ENCODE data around the gene VEGFB.

Gene VEGFB

GRCh38 chr11:64258356-64258755, 24.0 kb downstream of the VEGFB start:
- no peaks in the 10 kb centered on the region for H3K27me3 ChIP-seq (ENCODE audit: insufficient read depth, low read length)
- H2AFZ ChIP-seq (ENCODE audit: low read depth, low read length), result no peak overlapping the region
- H3K4me3 ChIP-seq (ENCODE audit: low read length), result no peak overlapping the region
- H3K9me3 ChIP-seq (ENCODE audit: low read length), result no peaks in the 10 kb centered on the region
- H3K36me3 ChIP-seq (ENCODE audit: insufficient read depth, low read length), result peaks cover 55% of the 10 kb centered on the region
- H3K4me1 ChIP-seq (ENCODE audit: insufficient read depth, low read length), result no peaks in the 10 kb centered on the region

- no peaks in the 10 kb centered on the region for H3K4me1 ChIP-seq (ENCODE audit: insufficient read depth, low read length)
- peaks cover 56% of the 10 kb centered on the region for H3K36me3 ChIP-seq (ENCODE audit: insufficient read depth, low read length)
- no peaks in the 10 kb centered on the region for H3K9me3 ChIP-seq (ENCODE audit: low read length)
- H3K27me3 ChIP-seq (ENCODE audit: insufficient read depth, low read length), result no peaks in the 10 kb centered on the region
- H3K4me3 ChIP-seq (ENCODE audit: low read length), result no peak overlapping the region
- no peak overlapping the region for H2AFZ ChIP-seq (ENCODE audit: low read depth, low read length)
Measured at GRCh38 chr11:64258946-64259532, 24.7 kb downstream of the VEGFB start.

GRCh38 chr11:64259533-64260067, 25.2 kb downstream of the VEGFB start:
- no peaks in the 10 kb centered on the region for H3K4me1 ChIP-seq (ENCODE audit: insufficient read depth, low read length)
- no peak overlapping the region for H2AFZ ChIP-seq (ENCODE audit: low read depth, low read length)
- H3K36me3 ChIP-seq (ENCODE audit: insufficient read depth, low read length), result peaks cover 56% of the 10 kb centered on the region
- no peaks in the 10 kb centered on the region for H3K9me3 ChIP-seq (ENCODE audit: low read length)
- no peak overlapping the region for H3K4me3 ChIP-seq (ENCODE audit: low read length)
- H3K27me3 ChIP-seq (ENCODE audit: insufficient read depth, low read length), result no peaks in the 10 kb centered on the region

- no peaks in the 10 kb centered on the region for H3K27me3 ChIP-seq (ENCODE audit: insufficient read depth, low read length)
- H3K4me1 ChIP-seq (ENCODE audit: insufficient read depth, low read length), result no peaks in the 10 kb centered on the region
- no peak overlapping the region for H3K4me3 ChIP-seq (ENCODE audit: low read length)
- H3K9me3 ChIP-seq (ENCODE audit: low read length), result no peaks in the 10 kb centered on the region
- no peak overlapping the region for H2AFZ ChIP-seq (ENCODE audit: low read depth, low read length)
- H3K36me3 ChIP-seq (ENCODE audit: insufficient read depth, low read length), result peaks cover 56% of the 10 kb centered on the region
Measured at GRCh38 chr11:64260147-64260708, 25.8 kb downstream of the VEGFB start.

- H3K27me3 ChIP-seq (ENCODE audit: insufficient read depth, low read length), result no peaks in the 10 kb centered on the region
- H3K36me3 ChIP-seq (ENCODE audit: insufficient read depth, low read length), result peaks cover 52% of the 10 kb centered on the region
- no peaks in the 10 kb centered on the region for H3K4me1 ChIP-seq (ENCODE audit: insufficient read depth, low read length)
- no peak overlapping the region for H3K4me3 ChIP-seq (ENCODE audit: low read length)
- H3K9me3 ChIP-seq (ENCODE audit: low read length), result no peaks in the 10 kb centered on the region
- no peak overlapping the region for H2AFZ ChIP-seq (ENCODE audit: low read depth, low read length)
Measured at GRCh38 chr11:64261556-64262080, 27.2 kb downstream of the VEGFB start.

- no peaks in the 10 kb centered on the region for H3K9me3 ChIP-seq (ENCODE audit: low read length)
- no peaks in the 10 kb centered on the region for H3K27me3 ChIP-seq (ENCODE audit: insufficient read depth, low read length)
- no peak overlapping the region for H2AFZ ChIP-seq (ENCODE audit: low read depth, low read length)
- H3K4me3 ChIP-seq (ENCODE audit: low read length), result no peak overlapping the region
- peaks cover 51% of the 10 kb centered on the region for H3K36me3 ChIP-seq (ENCODE audit: insufficient read depth, low read length)
- no peaks in the 10 kb centered on the region for H3K4me1 ChIP-seq (ENCODE audit: insufficient read depth, low read length)
Measured at GRCh38 chr11:64262271-64263002, 28.1 kb downstream of the VEGFB start.

- H2AFZ ChIP-seq (ENCODE audit: low read depth, low read length), result no peak overlapping the region
- H3K27me3 ChIP-seq (ENCODE audit: insufficient read depth, low read length), result no peaks in the 10 kb centered on the region
- peaks cover under 1% of the 10 kb centered on the region for H3K4me1 ChIP-seq (ENCODE audit: insufficient read depth, low read length)
- H3K36me3 ChIP-seq (ENCODE audit: insufficient read depth, low read length), result peaks cover 48% of the 10 kb centered on the region
- no peaks in the 10 kb centered on the region for H3K9me3 ChIP-seq (ENCODE audit: low read length)
- H3K4me3 ChIP-seq (ENCODE audit: low read length), result no peak overlapping the region
Measured at GRCh38 chr11:64263021-64263946, 28.9 kb downstream of the VEGFB start.

GRCh38 chr11:64263947-64264317, 29.5 kb downstream of the VEGFB start:
- Histone ChIP-seq H2AFZ (ENCODE audit: low read depth, low read length) (no peak overlapping the region), H3K9me3 (ENCODE audit: low read length) (no peaks in the 10 kb centered on the region), H3K36me3 (ENCODE audit: insufficient read depth, low read length) (peaks cover 43% of the 10 kb centered on the region), H3K4me1 (ENCODE audit: insufficient read depth, low read length) (peaks cover 7% of the 10 kb centered on the region), H3K27me3 (ENCODE audit: insufficient read depth, low read length) (no peaks in the 10 kb centered on the region), H3K4me3 (ENCODE audit: low read length) (no peak overlapping the region)

- peaks cover 40% of the 10 kb centered on the region for H3K36me3 ChIP-seq (ENCODE audit: insufficient read depth, low read length)
- no peak overlapping the region for H2AFZ ChIP-seq (ENCODE audit: low read depth, low read length)
- peaks cover 9% of the 10 kb centered on the region for H3K4me1 ChIP-seq (ENCODE audit: insufficient read depth, low read length)
- no peaks in the 10 kb centered on the region for H3K27me3 ChIP-seq (ENCODE audit: insufficient read depth, low read length)
- H3K4me3 ChIP-seq (ENCODE audit: low read length), result no peak overlapping the region
- no peaks in the 10 kb centered on the region for H3K9me3 ChIP-seq (ENCODE audit: low read length)
Measured at GRCh38 chr11:64264371-64264852, 30.0 kb downstream of the VEGFB start.

- Histone ChIP-seq H3K9me3 (ENCODE audit: low read length) (no peaks in the 10 kb centered on the region), H2AFZ (ENCODE audit: low read depth, low read length) (no peak overlapping the region), H3K4me1 (ENCODE audit: insufficient read depth, low read length) (peaks cover 11% of the 10 kb centered on the region), H3K4me3 (ENCODE audit: low read length) (no peak overlapping the region), H3K36me3 (ENCODE audit: insufficient read depth, low read length) (peaks cover 31% of the 10 kb centered on the region), H3K27me3 (ENCODE audit: insufficient read depth, low read length) (no peaks in the 10 kb centered on the region)
Measured at GRCh38 chr11:64265176-64266160, 31.1 kb downstream of the VEGFB start.

GRCh38 chr11:64266339-64266738, 32.0 kb downstream of the VEGFB start:
- H3K9me3 ChIP-seq (ENCODE audit: low read length), result no peaks in the 10 kb centered on the region
- H3K27me3 ChIP-seq (ENCODE audit: insufficient read depth, low read length), result no peaks in the 10 kb centered on the region
- H3K36me3 ChIP-seq (ENCODE audit: insufficient read depth, low read length), result peaks cover 27% of the 10 kb centered on the region
- peaks cover 13% of the 10 kb centered on the region for H3K4me1 ChIP-seq (ENCODE audit: insufficient read depth, low read length)
- H2AFZ ChIP-seq (ENCODE audit: low read depth, low read length), result no peak overlapping the region
- no peak overlapping the region for H3K4me3 ChIP-seq (ENCODE audit: low read length)

Measured in neuron (in vitro differentiated cells).